GDM1 (cell line): Measurements from ENCODE around the gene TEX51.

Experiments used
- DNase-seq: peaks from one replicate; lab custom pipeline; 2025; lab: John Stamatoyannopoulos, UW

TEX51 gene

GRCh38 chr2:126914811-126915500 is 16.3 kb downstream of the TEX51 start:
- DNase-seq = no peak

GRCh38 chr2:126915903-126916302 is 17.2 kb downstream of the TEX51 start:
- DNase-seq = no peak

- DNase-seq = no peak
These were observed 18.1 kb downstream of the TEX51 start for GRCh38 chr2:126916744-126917143.

- DNase-seq = no peak
These were observed 22.4 kb downstream of the TEX51 start for GRCh38 chr2:126921066-126921465.

GRCh38 chr2:126930970-126931590 is 32.4 kb downstream of the TEX51 start:
- DNase-seq = no peak

- no peak for DNase-seq
These were observed 33.8 kb downstream of the TEX51 start for GRCh38 chr2:126932529-126932928.

GRCh38 chr2:126932966-126933710 is 34.4 kb downstream of the TEX51 start:
- no peak for DNase-seq

- DNase-seq = no peak
These were observed 35.0 kb downstream of the TEX51 start for GRCh38 chr2:126933711-126934091.

GRCh38 chr2:126934809-126935208 is 36.1 kb downstream of the TEX51 start:
- DNase-seq = no peak

GRCh38 chr2:126935774-126936173 is 37.1 kb downstream of the TEX51 start:
- no peak for DNase-seq

GRCh38 chr2:126936219-126936723 is 37.6 kb downstream of the TEX51 start:
- no peak for DNase-seq

GRCh38 chr2:126940331-126940730 is 41.6 kb downstream of the TEX51 start:
- DNase-seq = no peak

GRCh38 chr2:126942427-126943203 is 43.9 kb downstream of the TEX51 start:
- DNase-seq = no peak

- DNase-seq = no peak
These were observed 45.1 kb downstream of the TEX51 start for GRCh38 chr2:126943612-126944348.

GRCh38 chr2:126945118-126945517 is 46.4 kb downstream of the TEX51 start:
- no peak for DNase-seq

GRCh38 chr2:126946318-126947102 is 47.8 kb downstream of the TEX51 start:
- DNase-seq = no peak

- DNase-seq = no peak
These were observed 48.4 kb downstream of the TEX51 start for GRCh38 chr2:126947103-126947429.

GRCh38 chr2:126949775-126950174 is 51.1 kb downstream of the TEX51 start:
- no peak for DNase-seq

- no peak for DNase-seq
These were observed 51.8 kb downstream of the TEX51 start for GRCh38 chr2:126950504-126950903.
